ENCODE results near the gene LTC4S.

LTC4S gene

GRCh38 chr5:179800696-179801201, 7.0 kb downstream of the LTC4S start:
- ATAC-seq = no peak
- no peak for TF ChIP-seq SNAI2 (CRISPR knock-in tag; IDR thresholded peaks at IDR 0.05)
- TF ChIP-seq BACH2 (CRISPR knock-in tag; IDR thresholded peaks at IDR 0.05; ENCODE audit: borderline replicate concordance) = no peak
- TF ChIP-seq RARB (CRISPR knock-in tag; IDR thresholded peaks at IDR 0.05) = no peak
- TF ChIP-seq CSRNP3 (CRISPR knock-in tag; IDR thresholded peaks at IDR 0.05) = no peak
- TF ChIP-seq, protein P1, sequence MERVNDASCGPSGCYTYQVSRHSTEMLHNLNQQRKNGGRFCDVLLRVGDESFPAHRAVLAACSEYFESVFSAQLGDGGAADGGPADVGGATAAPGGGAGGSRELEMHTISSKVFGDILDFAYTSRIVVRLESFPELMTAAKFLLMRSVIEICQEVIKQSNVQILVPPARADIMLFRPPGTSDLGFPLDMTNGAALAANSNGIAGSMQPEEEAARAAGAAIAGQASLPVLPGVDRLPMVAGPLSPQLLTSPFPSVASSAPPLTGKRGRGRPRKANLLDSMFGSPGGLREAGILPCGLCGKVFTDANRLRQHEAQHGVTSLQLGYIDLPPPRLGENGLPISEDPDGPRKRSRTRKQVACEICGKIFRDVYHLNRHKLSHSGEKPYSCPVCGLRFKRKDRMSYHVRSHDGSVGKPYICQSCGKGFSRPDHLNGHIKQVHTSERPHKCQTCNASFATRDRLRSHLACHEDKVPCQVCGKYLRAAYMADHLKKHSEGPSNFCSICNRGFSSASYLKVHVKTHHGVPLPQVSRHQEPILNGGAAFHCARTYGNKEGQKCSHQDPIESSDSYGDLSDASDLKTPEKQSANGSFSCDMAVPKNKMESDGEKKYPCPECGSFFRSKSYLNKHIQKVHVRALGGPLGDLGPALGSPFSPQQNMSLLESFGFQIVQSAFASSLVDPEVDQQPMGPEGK (CRISPR knock-in tag; IDR thresholded peaks at IDR 0.05; ENCODE audit: borderline replicate concordance) = no peak
- no peak for TF ChIP-seq ZNF70 (CRISPR knock-in tag; IDR thresholded peaks at IDR 0.05)
- no peak for TF ChIP-seq ZC3H10 (CRISPR knock-in tag; IDR thresholded peaks at IDR 0.05)
- no peak for TF ChIP-seq ESRRG (CRISPR knock-in tag; IDR thresholded peaks at IDR 0.05)
- no peak for TF ChIP-seq ARNTL (CRISPR knock-in tag; IDR thresholded peaks at IDR 0.05; ENCODE audit: borderline replicate concordance, low read depth)
- TF ChIP-seq ISL1 (CRISPR knock-in tag; IDR thresholded peaks at IDR 0.05) = no peak

DNA sequence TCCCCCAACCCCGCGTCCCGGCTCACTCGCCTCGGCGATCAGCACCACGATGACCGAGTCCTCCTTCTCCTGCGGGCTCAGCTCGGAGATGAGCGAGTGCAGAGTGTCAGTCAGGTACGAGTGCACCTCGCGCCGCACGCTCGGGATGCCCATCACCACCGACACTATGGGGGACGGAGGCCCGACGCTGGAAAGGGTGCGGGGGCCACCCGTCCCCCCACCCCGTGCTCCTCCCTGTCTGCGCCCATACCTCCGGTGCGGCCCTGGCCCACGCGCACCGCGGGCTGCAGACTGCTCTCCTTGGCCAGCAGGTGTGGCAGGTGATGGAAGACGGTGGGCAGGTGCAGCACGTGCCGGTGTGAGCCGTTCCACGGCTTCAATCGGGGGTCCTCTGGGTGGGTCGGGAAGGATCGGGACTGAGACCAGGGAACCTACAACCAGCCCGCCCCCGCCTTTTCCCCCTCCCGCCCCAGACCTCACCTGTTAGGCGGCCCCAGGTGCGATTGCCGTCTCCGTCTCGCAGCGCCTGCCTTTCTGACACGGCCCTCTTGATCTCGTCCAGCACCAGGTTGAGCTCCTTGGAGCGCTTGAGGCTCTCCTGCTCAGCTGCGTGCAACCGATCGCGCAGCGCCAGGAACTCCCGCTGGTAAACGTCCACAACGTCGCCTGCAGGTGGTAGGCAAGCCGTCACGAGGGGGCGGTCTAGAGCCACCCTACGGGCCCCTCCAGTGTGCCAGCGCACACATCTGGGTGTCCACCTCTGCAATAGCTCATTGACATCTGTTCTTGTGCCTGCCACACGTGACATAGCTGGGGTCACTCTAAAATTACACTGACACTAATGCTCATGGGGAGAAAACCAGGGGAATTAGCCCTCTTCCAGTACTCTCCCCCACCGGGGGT, 7.8 kb downstream of the LTC4S start:
- no peak for ATAC-seq
- no peak for TF ChIP-seq OSR1 (CRISPR knock-in tag; IDR thresholded peaks at IDR 0.05)
- no peak for TF ChIP-seq ZNF70 (CRISPR knock-in tag; IDR thresholded peaks at IDR 0.05)
- TF ChIP-seq, protein P2, sequence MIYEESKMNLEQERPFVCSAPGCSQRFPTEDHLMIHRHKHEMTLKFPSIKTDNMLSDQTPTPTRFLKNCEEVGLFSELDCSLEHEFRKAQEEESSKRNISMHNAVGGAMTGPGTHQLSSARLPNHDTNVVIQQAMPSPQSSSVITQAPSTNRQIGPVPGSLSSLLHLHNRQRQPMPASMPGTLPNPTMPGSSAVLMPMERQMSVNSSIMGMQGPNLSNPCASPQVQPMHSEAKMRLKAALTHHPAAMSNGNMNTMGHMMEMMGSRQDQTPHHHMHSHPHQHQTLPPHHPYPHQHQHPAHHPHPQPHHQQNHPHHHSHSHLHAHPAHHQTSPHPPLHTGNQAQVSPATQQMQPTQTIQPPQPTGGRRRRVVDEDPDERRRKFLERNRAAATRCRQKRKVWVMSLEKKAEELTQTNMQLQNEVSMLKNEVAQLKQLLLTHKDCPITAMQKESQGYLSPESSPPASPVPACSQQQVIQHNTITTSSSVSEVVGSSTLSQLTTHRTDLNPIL (CRISPR knock-in tag; IDR thresholded peaks at IDR 0.05; ENCODE audit: low read depth) = no peak

- ATAC-seq = no peak
These were observed 8.6 kb downstream of the LTC4S start for GRCh38 chr5:179802207-179802883.

GRCh38 chr5:179802950-179803562, 9.3 kb downstream of the LTC4S start:
- no peak for ATAC-seq
- no peak for TF ChIP-seq RARB (CRISPR knock-in tag; IDR thresholded peaks at IDR 0.05)
- TF ChIP-seq ARNTL (CRISPR knock-in tag; IDR thresholded peaks at IDR 0.05; ENCODE audit: borderline replicate concordance, low read depth) = no peak
- TF ChIP-seq TOX (CRISPR knock-in tag; IDR thresholded peaks at IDR 0.05; ENCODE audit: borderline replicate concordance) = no peak
- no peak for TF ChIP-seq ZNF565 (CRISPR knock-in tag; conservative IDR thresholded peaks at IDR 0.05; ENCODE audit: low read depth)
- no peak for TF ChIP-seq ZFP30 (CRISPR knock-in tag; IDR thresholded peaks at IDR 0.05)
- no peak for TF ChIP-seq ESRRG (CRISPR knock-in tag; IDR thresholded peaks at IDR 0.05)
- no peak for TF ChIP-seq CSRNP3 (CRISPR knock-in tag; IDR thresholded peaks at IDR 0.05)
- TF ChIP-seq PPARA (CRISPR knock-in tag; IDR thresholded peaks at IDR 0.05; ENCODE audit: borderline replicate concordance) = no peak
- TF ChIP-seq, protein P1 (CRISPR knock-in tag; IDR thresholded peaks at IDR 0.05; ENCODE audit: borderline replicate concordance) = no peak
- no peak for TF ChIP-seq CSDC2 (CRISPR knock-in tag; IDR thresholded peaks at IDR 0.05)
- no peak for TF ChIP-seq GLIS3 (CRISPR knock-in tag; IDR thresholded peaks at IDR 0.05)
- TF ChIP-seq, protein P2 (CRISPR knock-in tag; IDR thresholded peaks at IDR 0.05; ENCODE audit: low read depth) = no peak
- no peak for TF ChIP-seq ISL1 (CRISPR knock-in tag; IDR thresholded peaks at IDR 0.05)

More at GRCh38 chr5:179802207-179802883, 8.6 kb downstream of the LTC4S start:
- TF ChIP-seq, protein P3, sequence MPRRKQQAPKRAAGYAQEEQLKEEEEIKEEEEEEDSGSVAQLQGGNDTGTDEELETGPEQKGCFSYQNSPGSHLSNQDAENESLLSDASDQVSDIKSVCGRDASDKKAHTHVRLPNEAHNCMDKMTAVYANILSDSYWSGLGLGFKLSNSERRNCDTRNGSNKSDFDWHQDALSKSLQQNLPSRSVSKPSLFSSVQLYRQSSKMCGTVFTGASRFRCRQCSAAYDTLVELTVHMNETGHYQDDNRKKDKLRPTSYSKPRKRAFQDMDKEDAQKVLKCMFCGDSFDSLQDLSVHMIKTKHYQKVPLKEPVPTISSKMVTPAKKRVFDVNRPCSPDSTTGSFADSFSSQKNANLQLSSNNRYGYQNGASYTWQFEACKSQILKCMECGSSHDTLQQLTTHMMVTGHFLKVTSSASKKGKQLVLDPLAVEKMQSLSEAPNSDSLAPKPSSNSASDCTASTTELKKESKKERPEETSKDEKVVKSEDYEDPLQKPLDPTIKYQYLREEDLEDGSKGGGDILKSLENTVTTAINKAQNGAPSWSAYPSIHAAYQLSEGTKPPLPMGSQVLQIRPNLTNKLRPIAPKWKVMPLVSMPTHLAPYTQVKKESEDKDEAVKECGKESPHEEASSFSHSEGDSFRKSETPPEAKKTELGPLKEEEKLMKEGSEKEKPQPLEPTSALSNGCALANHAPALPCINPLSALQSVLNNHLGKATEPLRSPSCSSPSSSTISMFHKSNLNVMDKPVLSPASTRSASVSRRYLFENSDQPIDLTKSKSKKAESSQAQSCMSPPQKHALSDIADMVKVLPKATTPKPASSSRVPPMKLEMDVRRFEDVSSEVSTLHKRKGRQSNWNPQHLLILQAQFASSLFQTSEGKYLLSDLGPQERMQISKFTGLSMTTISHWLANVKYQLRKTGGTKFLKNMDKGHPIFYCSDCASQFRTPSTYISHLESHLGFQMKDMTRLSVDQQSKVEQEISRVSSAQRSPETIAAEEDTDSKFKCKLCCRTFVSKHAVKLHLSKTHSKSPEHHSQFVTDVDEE (CRISPR knock-in tag; IDR thresholded peaks at IDR 0.05) = no peak

Data from SK-N-SH treated with all-trans-retinoic acid at 6 μM for 48 hours (cell line).